ENCODE data around the gene HDAC1.

Gene HDAC1

DNA sequence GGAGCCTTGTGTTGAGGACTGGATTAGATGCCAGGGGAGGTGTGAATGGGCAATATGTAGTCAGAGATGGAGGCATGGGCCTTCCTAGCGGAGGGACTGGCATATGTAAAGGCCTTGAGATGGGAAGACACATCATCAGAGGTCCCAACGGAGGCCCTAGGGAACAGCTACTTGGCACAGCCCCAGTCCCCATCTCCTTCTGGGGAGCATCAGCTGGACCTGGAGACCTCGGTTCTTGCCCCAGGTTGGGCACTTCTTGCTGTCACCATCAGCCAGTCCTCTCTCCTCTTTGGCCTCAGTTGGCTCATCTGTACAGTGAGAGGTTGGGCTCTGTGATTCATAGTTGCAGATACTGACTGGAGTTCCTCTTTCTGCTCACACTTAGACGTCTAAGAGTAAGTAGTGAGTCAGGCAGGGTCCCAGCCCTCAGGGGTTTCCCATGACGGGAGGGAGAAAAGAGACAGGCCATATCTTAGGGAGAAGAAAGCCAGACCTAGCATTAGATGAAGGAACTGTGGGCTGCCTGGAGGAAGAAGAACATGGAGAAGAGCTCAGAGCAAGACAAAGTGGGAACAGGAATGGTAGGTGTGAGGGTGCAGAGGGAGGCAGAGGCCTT lies 47.6 kb downstream of the HDAC1 start:
- peaks cover 48% of the 10 kb centered on the region for H3K4me1 ChIP-seq (ENCODE audit: low read depth, poor library complexity, severe bottlenecking)
- no peak overlapping the region for H3K27ac ChIP-seq
- H3K4me3 ChIP-seq (IDR thresholded peaks at IDR 0.05; ENCODE audit: insufficient read depth, low read depth, low read length) = no peak overlapping the region
- no peak overlapping the region for H3K9ac ChIP-seq
- TF ChIP-seq, protein P1, sequence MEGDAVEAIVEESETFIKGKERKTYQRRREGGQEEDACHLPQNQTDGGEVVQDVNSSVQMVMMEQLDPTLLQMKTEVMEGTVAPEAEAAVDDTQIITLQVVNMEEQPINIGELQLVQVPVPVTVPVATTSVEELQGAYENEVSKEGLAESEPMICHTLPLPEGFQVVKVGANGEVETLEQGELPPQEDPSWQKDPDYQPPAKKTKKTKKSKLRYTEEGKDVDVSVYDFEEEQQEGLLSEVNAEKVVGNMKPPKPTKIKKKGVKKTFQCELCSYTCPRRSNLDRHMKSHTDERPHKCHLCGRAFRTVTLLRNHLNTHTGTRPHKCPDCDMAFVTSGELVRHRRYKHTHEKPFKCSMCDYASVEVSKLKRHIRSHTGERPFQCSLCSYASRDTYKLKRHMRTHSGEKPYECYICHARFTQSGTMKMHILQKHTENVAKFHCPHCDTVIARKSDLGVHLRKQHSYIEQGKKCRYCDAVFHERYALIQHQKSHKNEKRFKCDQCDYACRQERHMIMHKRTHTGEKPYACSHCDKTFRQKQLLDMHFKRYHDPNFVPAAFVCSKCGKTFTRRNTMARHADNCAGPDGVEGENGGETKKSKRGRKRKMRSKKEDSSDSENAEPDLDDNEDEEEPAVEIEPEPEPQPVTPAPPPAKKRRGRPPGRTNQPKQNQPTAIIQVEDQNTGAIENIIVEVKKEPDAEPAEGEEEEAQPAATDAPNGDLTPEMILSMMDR (conservative IDR thresholded peaks at IDR 0.05; ENCODE audit: low read depth, low read length) = no peak
- no peaks in the 10 kb centered on the region for H3K36me3 ChIP-seq (ENCODE audit: insufficient read depth)
- H4K20me1 ChIP-seq (ENCODE audit: insufficient read depth) = no peaks in the 10 kb centered on the region
- no peak overlapping the region for H3K4me2 ChIP-seq
- no peak overlapping the region for H2AFZ ChIP-seq (ENCODE audit: low read depth)
- no peaks in the 10 kb centered on the region for H3K27me3 ChIP-seq (ENCODE audit: insufficient read depth, low read depth)
- H3K79me2 ChIP-seq (ENCODE audit: insufficient read depth, low read depth) = no peaks in the 10 kb centered on the region

DNA sequence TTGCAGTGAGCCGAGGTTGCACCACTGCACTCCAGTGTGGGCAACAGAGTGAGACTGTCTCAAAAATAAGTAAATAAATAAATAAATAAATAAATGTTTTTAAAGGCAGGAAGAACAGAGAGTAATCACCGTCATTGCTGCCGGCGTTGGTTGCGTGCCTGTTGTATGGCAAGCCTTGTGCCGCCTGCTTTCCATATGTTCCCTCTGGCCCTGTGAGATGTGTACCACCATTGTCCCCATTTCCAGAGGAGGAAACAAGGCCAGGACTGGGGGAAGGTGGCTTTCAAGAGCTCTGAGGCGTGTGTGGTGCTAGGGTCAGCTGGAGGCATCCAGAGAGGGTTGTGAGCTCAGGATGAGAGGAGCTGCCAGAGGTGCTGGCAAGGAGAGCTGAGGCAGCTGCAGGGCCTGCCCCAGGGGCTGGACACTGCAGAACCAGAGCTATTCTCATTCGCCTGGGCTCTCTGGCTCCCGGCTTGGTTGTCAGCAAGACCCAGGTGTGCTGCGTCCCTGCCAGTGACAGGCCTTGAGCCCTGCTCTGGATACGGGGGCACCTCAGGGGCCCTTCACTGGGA lies 49.4 kb downstream of the HDAC1 start:
- TF ChIP-seq, protein P1 (conservative IDR thresholded peaks at IDR 0.05; ENCODE audit: low read depth, low read length) = no peak
- H2AFZ ChIP-seq (ENCODE audit: low read depth) = no peak overlapping the region
- no peaks in the 10 kb centered on the region for H3K27me3 ChIP-seq (ENCODE audit: insufficient read depth, low read depth)
- no peak overlapping the region for H3K4me3 ChIP-seq (IDR thresholded peaks at IDR 0.05; ENCODE audit: insufficient read depth, low read depth, low read length)
- H3K4me1 ChIP-seq (ENCODE audit: low read depth, poor library complexity, severe bottlenecking) = peaks cover 42% of the 10 kb centered on the region
- H3K36me3 ChIP-seq (ENCODE audit: insufficient read depth) = no peaks in the 10 kb centered on the region
- no peak overlapping the region for H3K4me2 ChIP-seq
- H3K27ac ChIP-seq = no peak overlapping the region
- H4K20me1 ChIP-seq (ENCODE audit: insufficient read depth) = no peaks in the 10 kb centered on the region
- no peaks in the 10 kb centered on the region for H3K79me2 ChIP-seq (ENCODE audit: insufficient read depth, low read depth)
- H3K9ac ChIP-seq = no peak overlapping the region

DNA sequence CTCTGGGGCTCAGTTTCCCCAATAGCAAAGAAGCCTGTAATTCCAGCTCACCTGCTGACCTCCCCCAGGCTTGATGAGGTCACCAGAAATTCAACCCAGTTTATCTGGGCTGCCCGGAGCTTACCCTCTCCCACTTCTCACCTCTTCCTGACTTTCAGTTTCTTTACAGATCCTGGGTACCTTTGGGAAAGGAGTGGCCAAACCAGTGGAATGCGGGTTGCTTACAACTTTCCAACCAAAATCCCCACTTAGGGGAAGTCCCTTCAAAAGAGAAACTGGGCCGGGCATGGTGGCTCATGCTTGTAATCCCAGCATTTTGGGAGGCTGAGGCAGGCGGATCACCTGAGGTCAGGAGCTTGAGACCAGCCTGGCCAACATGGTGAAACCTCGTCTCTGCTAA lies 50.1 kb downstream of the HDAC1 start:
- Histone ChIP-seq H3K36me3 (ENCODE audit: insufficient read depth) (no peaks in the 10 kb centered on the region), H3K9ac (no peak overlapping the region), H3K4me1 (ENCODE audit: low read depth, poor library complexity, severe bottlenecking) (peaks cover 35% of the 10 kb centered on the region), H3K79me2 (ENCODE audit: insufficient read depth, low read depth) (no peaks in the 10 kb centered on the region), H3K4me2 (peak overlapping the region; percentile 54; the same call in 1 of the 2 replicates), H4K20me1 (ENCODE audit: insufficient read depth) (no peaks in the 10 kb centered on the region), H3K27ac (no peak overlapping the region), H3K27me3 (ENCODE audit: insufficient read depth, low read depth) (no peaks in the 10 kb centered on the region), H2AFZ (ENCODE audit: low read depth) (no peak overlapping the region), H3K4me3 (IDR thresholded peaks at IDR 0.05; ENCODE audit: insufficient read depth, low read depth, low read length) (no peak overlapping the region)
- TF ChIP-seq, protein P1 (conservative IDR thresholded peaks at IDR 0.05; ENCODE audit: low read depth, low read length) = no peak

DNA sequence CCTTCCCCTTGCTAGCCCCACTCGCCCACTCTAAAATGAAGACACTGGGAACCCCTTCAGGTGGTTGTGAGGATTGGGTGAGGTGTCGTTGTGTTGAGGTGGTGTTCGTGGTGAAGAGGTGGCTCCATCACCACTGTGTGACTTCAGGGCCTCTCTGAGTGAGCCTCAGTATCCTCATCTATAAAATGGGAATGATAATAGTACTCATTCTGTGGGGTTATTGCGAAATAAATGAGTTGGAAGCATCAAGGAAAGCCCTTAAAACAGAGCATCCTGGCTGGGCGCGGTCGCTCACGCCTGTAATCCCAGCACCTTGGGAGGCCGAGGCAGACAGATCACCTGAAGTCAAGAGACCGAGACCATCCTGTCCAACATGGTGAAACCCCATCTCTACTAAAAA lies 50.8 kb downstream of the HDAC1 start:
- Histone ChIP-seq H3K4me2 (no peak overlapping the region), H3K9ac (no peak overlapping the region), H3K27ac (no peak overlapping the region), H3K79me2 (ENCODE audit: insufficient read depth, low read depth) (no peaks in the 10 kb centered on the region), H4K20me1 (ENCODE audit: insufficient read depth) (no peaks in the 10 kb centered on the region), H3K36me3 (ENCODE audit: insufficient read depth) (no peaks in the 10 kb centered on the region), H3K27me3 (ENCODE audit: insufficient read depth, low read depth) (no peaks in the 10 kb centered on the region), H3K4me1 (ENCODE audit: low read depth, poor library complexity, severe bottlenecking) (peaks cover 27% of the 10 kb centered on the region), H3K4me3 (IDR thresholded peaks at IDR 0.05; ENCODE audit: insufficient read depth, low read depth, low read length) (no peak overlapping the region), H2AFZ (ENCODE audit: low read depth) (no peak overlapping the region)
- TF ChIP-seq, protein P1 (conservative IDR thresholded peaks at IDR 0.05; ENCODE audit: low read depth, low read length) = no peak

Data from KMS-11 (cell line).